Stomach (tissue), 9 donors: ENCODE results near the gene PRKRIP1. TPM values are rescaled to one million over a fixed set of nuclear protein-coding genes. Genes with fewer than 3 reads are reported as not detected.

Experiments used
- DNase-seq, 2 donors: peaks; one replicate each; pipeline versions ENCODE4 v3.0.0 to v3.0.0-alpha.2; 2013 to 2019
- H3K27ac ChIP-seq, 5 donors: fragments of 200-600 bp in 4 of 5; sonication (generic) in 4 of 5; one replicate each; pipeline ENCODE4 v1.5.1; 2013 to 2019; ENCODE audit warnings: mild to moderate bottlenecking in 1 of 5, moderate library complexity in 1 of 5
- H3K27me3 ChIP-seq, 3 donors: fragments of 200-600 bp; sonication (generic); one replicate each; pipeline ENCODE4 v1.5.1; 2017 to 2019; ENCODE audit warnings: mixed run types in 1 of 3
- H3K36me3 ChIP-seq, 4 donors: fragments of 200-600 bp; sonication (generic); 1 replicate in 3 of 4; 2 replicates in 1 of 4; pipeline ENCODE4 v1.5.1; 2016 to 2019
- H3K4me1 ChIP-seq, 4 donors: fragments of 200-600 bp; sonication (generic); one replicate each; pipeline ENCODE4 v1.5.1; 2016 to 2019
- H3K4me3 ChIP-seq, 4 donors: fragments of 200-600 bp; sonication (generic) in 3 of 4; one replicate each; pipeline ENCODE4 v1.5.1; 2016 to 2019; ENCODE audit warnings: mild to moderate bottlenecking in 1 of 4
- H3K9me3 ChIP-seq, 4 donors: fragments of 200-600 bp; sonication (generic); one replicate each; pipeline ENCODE4 v1.5.1; 2016 to 2019
- CTCF ChIP-seq, 7 experiments: fragments of 450-650 bp in 4 of 7; fragments of 200-600 bp in 3 of 7; sonication (generic) in 3 of 7; IDR thresholded peaks; one replicate each; pipeline ENCODE4 v1.5.1; 2016 to 2019; ENCODE audit warnings: antibody characterized with exemption in 7 of 7, control low read depth in 2 of 7, mild to moderate bottlenecking in 1 of 7
- EP300 ChIP-seq: sonication (generic); formaldehyde crosslinking; IDR thresholded peaks from one replicate; pipeline ENCODE4 v1.6.1; 2017; ENCODE audit warnings: antibody characterized with exemption
- POLR2A ChIP-seq, 4 donors: fragments of 450-650 bp; IDR thresholded peaks; one replicate each; pipeline ENCODE4 v1.6.1; 2016; ENCODE audit warnings: antibody characterized with exemption in 4 of 4, control low read depth in 2 of 4, mild to moderate bottlenecking in 1 of 4, moderate library complexity in 1 of 4
- POLR2AphosphoS5 ChIP-seq, 3 donors: sonication (generic); formaldehyde crosslinking; IDR thresholded peaks; one replicate each; pipeline ENCODE4 v1.6.1; 2016; ENCODE audit warnings: antibody characterized with exemption in 3 of 3
- WGBS, 5 donors: extraction: QIAGEN DNeasy Blood & Tissue Kit in 3 of 5; methylation state at CpG; one replicate each; pipeline versions ENCODE4 v1.1.5 to v1.1.7; 2013 to 2018; 5-methylcytosine and 5-hydroxymethylcytosine counted together
- intact Hi-C: fragments of 100-400 bp; cut with DNase I; formaldehyde crosslinking; loops from one replicate; pipeline ENCODE4 v1.15.1; 2023; ENCODE audit warnings: low total_unique reads
- polyA plus RNA-seq, 3 donors: library from polyadenylated mRNA; stranded (reverse); fragments of 200-250 nt; gene quantifications; one replicate each; pipeline ENCODE4 v1.2.3, GENCODE V29; 2013
- total RNA-seq, 5 donors: library from RNA; depleted of rRNA; stranded (reverse); fragments of >200 nt; gene quantifications; one replicate each; pipeline versions ENCODE4 v1.1.0 to v1.2.3, GENCODE V29; 2014 to 2016
- donor health status: healthy with polysubstance abuse.
- donor health status: Bipolar disorder and iron deficiency.
- donor health status: healthy.

Gene PRKRIP1
- total and polyA plus RNA-seq, 8 donors: 23.5 to 92.7 (median 30.0) TPM

GRCh38 chr7:102457352-102457924, 61.3 kb downstream of the PRKRIP1 start:
- H3K27ac ChIP-seq: no peak overlapping the region
- no peaks in the 10 kb centered on the region for H3K27me3 ChIP-seq
- TF ChIP-seq CTCF (IDR thresholded peaks at IDR 0.05) (no peak), EP300 (no peak), POLR2AphosphoS5 (IDR thresholded peaks at IDR 0.05) (no peak), POLR2A (IDR thresholded peaks at IDR 0.05) (no peak)
- no peak overlapping the region for H3K4me3 ChIP-seq
- DNase-seq: no peak
- no peaks in the 10 kb centered on the region for H3K9me3 ChIP-seq
- H3K4me1 ChIP-seq: peaks cover 0 to 11% (median 2%) of the 10 kb centered on the region in 4 donors
- intact Hi-C loops: no loop called here
- H3K36me3 ChIP-seq: peaks cover 26 to 50% (median 48%) of the 10 kb centered on the region in 4 donors
- 90 to 97% (median 95%) methylated on average over 21 to 40 of the region's 40 CpGs for WGBS, 5 donors

GRCh38 chr7:102459221-102459844, 63.2 kb downstream of the PRKRIP1 start:
- no peak for DNase-seq
- intact Hi-C loops: no loop called here
- Histone ChIP-seq H3K4me1 (peaks cover 9 to 28% (median 20%) of the 10 kb centered on the region in 4 donors), H3K27me3 (no peaks in the 10 kb centered on the region), H3K4me3 (no peak overlapping the region), H3K36me3 (peaks cover 26 to 50% (median 48%) of the 10 kb centered on the region in 4 donors), H3K9me3 (no peaks in the 10 kb centered on the region), H3K27ac (no peak overlapping the region)
- WGBS, 5 donors: 93 to 97% (median 95%) methylated on average over 23 to 24 of the region's 24 CpGs
- TF ChIP-seq POLR2AphosphoS5 (IDR thresholded peaks at IDR 0.05) (no peak), POLR2A (IDR thresholded peaks at IDR 0.05) (no peak), EP300 (no peak)

GRCh38 chr7:102460467-102460866, 64.3 kb downstream of the PRKRIP1 start:
- H3K4me3 ChIP-seq: no peak overlapping the region
- intact Hi-C loops: loop anchor here (10.0 kb wide), 1 partner anchor 176 kb away; the partner anchor contains the start of gene SH2B2
- H3K4me1 ChIP-seq: peaks cover 9 to 30% (median 21%) of the 10 kb centered on the region in 4 donors
- DNase-seq: no peak
- TF ChIP-seq CTCF (IDR thresholded peaks at IDR 0.05): no peak
- 79 to 90% (median 84%) methylated on average over 8 of the region's 8 CpGs for WGBS, 5 donors
- peaks cover 26 to 45% (median 43%) of the 10 kb centered on the region in 4 donors for H3K36me3 ChIP-seq
- H3K9me3 ChIP-seq: no peaks in the 10 kb centered on the region
- no peaks in the 10 kb centered on the region for H3K27me3 ChIP-seq
- H3K27ac ChIP-seq: no peak overlapping the region

GRCh38 chr7:102463841-102464576, 67.8 kb downstream of the PRKRIP1 start:
- TF ChIP-seq POLR2AphosphoS5 (IDR thresholded peaks at IDR 0.05): no peak
- TF ChIP-seq POLR2A (IDR thresholded peaks at IDR 0.05): no peak
- no peak for TF ChIP-seq EP300
- no peak for TF ChIP-seq CTCF (IDR thresholded peaks at IDR 0.05)
- peaks cover 15 to 51% (median 39%) of the 10 kb centered on the region in 4 donors for H3K4me1 ChIP-seq
- H3K27ac ChIP-seq: peak overlapping the region; percentile 39 to 85 (median 78)
- H3K4me3 ChIP-seq: peak overlapping the region; percentile 95 to 100 (median 98)
- WGBS, 5 donors: 8 to 10% (median 9%) methylated on average over 24 of the region's 24 CpGs
- peaks cover 12 to 24% (median 20%) of the 10 kb centered on the region in 4 donors for H3K36me3 ChIP-seq
- H3K9me3 ChIP-seq: no peaks in the 10 kb centered on the region
- no peaks in the 10 kb centered on the region for H3K27me3 ChIP-seq
- no peak for DNase-seq
- intact Hi-C loops: loop anchor here (10.0 kb wide), 1 partner anchor 179 kb away; the partner anchor contains the start of gene SH2B2
